Naive B cell (primary cell): ENCODE results near the gene MYO1D. TPM values are rescaled to one million over a fixed set of nuclear protein-coding genes. Genes with fewer than 3 reads are reported as not detected.

Source experiments
- ATAC-seq, 2 donors: fragments of 150-1000 bp; cut with Tn5 transposase; 2 replicates each; pipeline ENCODE4 v1.10.0; 2021; ENCODE audit warnings: low read depth in 2 of 2, mild to moderate bottlenecking in 2 of 2, moderate library complexity in 2 of 2
- DNase-seq: peaks from one replicate; pipeline ENCODE4 v3.0.0; 2022
- H3K27ac Mint-ChIP-seq, 6 donors: one replicate each; pipeline ENCODE4 v1.8.0; 2020 to 2022; ENCODE audit warnings: mild to moderate bottlenecking in 6 of 6, mixed read lengths in 6 of 6, moderate library complexity in 5 of 6, inconsistent platforms in 2 of 6
- H3K27me3 Mint-ChIP-seq, 3 donors: one replicate each; pipeline ENCODE4 v1.8.0; 2021 to 2022; ENCODE audit warnings: mixed read lengths in 3 of 3, mild to moderate bottlenecking in 1 of 3
- H3K36me3 Mint-ChIP-seq, 2 donors: one replicate each; pipeline ENCODE4 v1.8.0; 2020 to 2022; ENCODE audit warnings: mixed read lengths in 2 of 2, inconsistent platforms in 1 of 2, mild to moderate bottlenecking in 1 of 2
- H3K4me1 Mint-ChIP-seq, 3 donors: one replicate each; pipeline ENCODE4 v1.8.0; 2020 to 2022; ENCODE audit warnings: mixed read lengths in 3 of 3, inconsistent platforms in 1 of 3, mild to moderate bottlenecking in 1 of 3, moderate library complexity in 1 of 3
- H3K4me3 Mint-ChIP-seq, 8 donors: one replicate each; pipeline ENCODE4 v1.8.0; 2020 to 2022; ENCODE audit warnings: mild to moderate bottlenecking in 8 of 8, mixed read lengths in 8 of 8, moderate library complexity in 8 of 8, inconsistent platforms in 2 of 8
- H3K9me3 Mint-ChIP-seq, 7 donors: one replicate each; pipeline ENCODE4 v1.8.0; 2020 to 2022; ENCODE audit warnings: mixed read lengths in 7 of 7, mild to moderate bottlenecking in 5 of 7, inconsistent platforms in 2 of 7, moderate library complexity in 1 of 7
- polyA plus RNA-seq, 6 donors: library from polyadenylated mRNA; unstranded; fragments of 300-500 nt; fragmentation: Illumina TruSeq; gene quantifications; one replicate each; pipeline ENCODE4 v1.2.3, GENCODE V29; 2021; ENCODE audit warnings: low read depth in 6 of 6

MYO1D gene
- polyA plus RNA-seq, 6 donors from 2014 or later, result 1.9 to 3.7 (median 2.6) TPM

DNA sequence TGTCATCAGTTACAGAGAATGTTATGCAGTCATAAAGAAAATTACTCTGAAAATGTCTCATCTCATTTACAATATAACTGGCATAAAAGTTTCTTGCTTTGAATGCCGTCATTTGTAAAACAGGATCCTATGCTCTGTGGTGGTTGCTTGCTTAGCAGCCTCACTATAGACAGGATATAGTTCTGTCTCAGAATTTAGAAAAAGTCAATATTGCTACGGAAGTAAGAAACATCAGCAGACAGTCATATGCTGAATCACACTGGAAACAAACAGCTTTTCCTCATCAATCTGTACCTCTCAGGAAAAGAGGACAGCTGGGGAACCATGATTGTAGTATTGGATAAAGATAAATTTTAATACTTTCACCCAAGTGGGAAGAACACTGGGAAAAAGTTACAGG, 105.5 kb downstream of the MYO1D start:
- no peaks in the 10 kb centered on the region for H3K36me3 Mint-ChIP-seq
- H3K9me3 Mint-ChIP-seq, result no peaks in the 10 kb centered on the region
- peaks cover 0 to 6% (median 0%) of the 10 kb centered on the region in 3 donors for H3K27me3 Mint-ChIP-seq
- H3K4me3 Mint-ChIP-seq, result no peak overlapping the region
- no peak overlapping the region for H3K27ac Mint-ChIP-seq
- peaks cover 0 to 4% (median 0%) of the 10 kb centered on the region in 3 donors for H3K4me1 Mint-ChIP-seq
- ATAC-seq (no peak), DNase-seq (no peak)

- Mint-ChIP-seq H3K36me3 (no peaks in the 10 kb centered on the region), H3K4me1 (peaks cover 0 to 4% (median 0%) of the 10 kb centered on the region in 3 donors), H3K4me3 (no peak overlapping the region), H3K9me3 (no peaks in the 10 kb centered on the region), H3K27me3 (peaks cover 0 to 6% (median 0%) of the 10 kb centered on the region in 3 donors), H3K27ac (no peak overlapping the region)
- DNase-seq (no peak), ATAC-seq (no peak)
These were observed 107.1 kb downstream of the MYO1D start for GRCh38 chr17:32769846-32770245.

DNA sequence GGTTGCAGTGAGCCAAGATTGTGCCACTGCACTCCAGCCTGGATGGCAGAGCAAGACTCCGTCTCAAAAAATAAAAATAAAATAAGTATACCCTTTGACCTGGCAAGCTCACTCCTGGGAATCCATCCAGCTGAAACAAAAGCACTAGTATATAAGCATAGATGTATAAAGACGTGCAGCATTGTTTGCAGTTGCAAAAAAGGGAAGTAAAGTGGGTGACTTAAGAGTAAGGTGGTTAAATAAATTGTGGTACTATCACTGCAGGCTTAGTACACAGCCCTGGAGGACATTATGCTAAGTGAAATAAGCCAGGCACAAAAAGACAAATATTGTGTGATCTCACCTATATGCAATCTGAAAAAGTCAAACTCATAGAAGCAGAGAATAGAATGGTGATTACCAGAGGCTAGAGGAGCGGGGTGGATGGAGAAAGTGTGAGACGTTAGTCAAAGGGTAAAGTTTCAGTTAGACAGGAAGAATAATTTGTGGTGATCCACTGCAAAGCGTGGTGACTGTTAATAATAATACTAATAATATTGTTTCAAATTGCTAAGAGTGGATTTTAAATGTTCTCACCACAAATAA, 113.0 kb downstream of the MYO1D start:
- Mint-ChIP-seq H3K4me1 (no peaks in the 10 kb centered on the region), H3K27me3 (no peaks in the 10 kb centered on the region), H3K4me3 (peak overlapping the region in 1 of 8 donors; percentile 6), H3K27ac (no peak overlapping the region), H3K9me3 (no peaks in the 10 kb centered on the region), H3K36me3 (peaks cover 0 to 10% of the 10 kb centered on the region in 2 donors)
- DNase-seq (no peak), ATAC-seq (no peak)

DNA sequence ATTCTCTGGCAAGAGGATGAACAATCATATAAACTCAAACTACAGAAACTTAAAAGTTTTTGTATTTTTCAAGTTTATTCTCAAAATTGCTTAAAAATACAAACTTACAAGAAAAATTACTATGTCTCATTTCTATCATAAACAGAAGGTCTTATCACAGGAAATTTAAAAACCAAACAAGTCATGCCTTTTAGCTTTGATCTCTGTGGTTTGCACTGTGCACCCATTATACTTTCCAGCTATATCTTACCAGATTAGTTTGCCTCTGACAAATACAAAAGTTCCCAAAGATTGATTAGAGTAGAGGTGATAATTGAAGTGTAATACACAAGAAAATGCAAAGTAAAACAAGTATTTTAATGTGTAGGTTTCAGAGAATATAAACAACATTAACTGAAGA, 117.4 kb downstream of the MYO1D start:
- no peak for ATAC-seq
- no peak overlapping the region for H3K4me3 Mint-ChIP-seq
- H3K27me3 Mint-ChIP-seq, result no peaks in the 10 kb centered on the region
- peaks cover 0 to 10% of the 10 kb centered on the region in 2 donors for H3K36me3 Mint-ChIP-seq
- no peak for DNase-seq
- H3K4me1 Mint-ChIP-seq, result no peaks in the 10 kb centered on the region
- no peak overlapping the region for H3K27ac Mint-ChIP-seq
- H3K9me3 Mint-ChIP-seq, result no peaks in the 10 kb centered on the region

GRCh38 chr17:32757963-32758362, 119.0 kb downstream of the MYO1D start:
- H3K9me3 Mint-ChIP-seq, result peaks cover 0 to 2% (median 0%) of the 10 kb centered on the region in 7 donors
- H3K4me3 Mint-ChIP-seq, result no peak overlapping the region
- no peak for DNase-seq
- H3K27ac Mint-ChIP-seq, result no peak overlapping the region
- H3K27me3 Mint-ChIP-seq, result no peaks in the 10 kb centered on the region
- ATAC-seq, result no peak
- H3K36me3 Mint-ChIP-seq, result peaks cover 0 to 5% of the 10 kb centered on the region in 2 donors
- no peaks in the 10 kb centered on the region for H3K4me1 Mint-ChIP-seq

GRCh38 chr17:32756696-32757095, 120.2 kb downstream of the MYO1D start:
- Mint-ChIP-seq H3K4me3 (no peak overlapping the region), H3K27me3 (no peaks in the 10 kb centered on the region), H3K9me3 (peaks cover 0 to 5% (median 0%) of the 10 kb centered on the region in 7 donors), H3K27ac (no peak overlapping the region), H3K36me3 (peaks cover 0 to under 1% of the 10 kb centered on the region in 2 donors), H3K4me1 (no peaks in the 10 kb centered on the region)
- no peak for ATAC-seq
- DNase-seq, result no peak

- H3K27me3 Mint-ChIP-seq, result no peaks in the 10 kb centered on the region
- H3K4me1 Mint-ChIP-seq, result no peaks in the 10 kb centered on the region
- DNase-seq, result peak; percentile 38
- peak; percentile 40 to 56 for ATAC-seq
- H3K4me3 Mint-ChIP-seq, result no peak overlapping the region
- H3K27ac Mint-ChIP-seq, result no peak overlapping the region
- H3K36me3 Mint-ChIP-seq, result no peaks in the 10 kb centered on the region
- H3K9me3 Mint-ChIP-seq, result peaks cover 0 to 5% (median 0%) of the 10 kb centered on the region in 7 donors
These were observed 121.7 kb downstream of the MYO1D start for GRCh38 chr17:32755045-32755805.

- no peak overlapping the region for H3K27ac Mint-ChIP-seq
- H3K27me3 Mint-ChIP-seq, result no peaks in the 10 kb centered on the region
- no peaks in the 10 kb centered on the region for H3K36me3 Mint-ChIP-seq
- H3K4me1 Mint-ChIP-seq, result no peaks in the 10 kb centered on the region
- DNase-seq (no peak), ATAC-seq (no peak)
- H3K9me3 Mint-ChIP-seq, result peaks cover 0 to 5% (median 0%) of the 10 kb centered on the region in 7 donors
- H3K4me3 Mint-ChIP-seq, result no peak overlapping the region
These were observed 124.0 kb downstream of the MYO1D start for GRCh38 chr17:32752934-32753333.

DNA sequence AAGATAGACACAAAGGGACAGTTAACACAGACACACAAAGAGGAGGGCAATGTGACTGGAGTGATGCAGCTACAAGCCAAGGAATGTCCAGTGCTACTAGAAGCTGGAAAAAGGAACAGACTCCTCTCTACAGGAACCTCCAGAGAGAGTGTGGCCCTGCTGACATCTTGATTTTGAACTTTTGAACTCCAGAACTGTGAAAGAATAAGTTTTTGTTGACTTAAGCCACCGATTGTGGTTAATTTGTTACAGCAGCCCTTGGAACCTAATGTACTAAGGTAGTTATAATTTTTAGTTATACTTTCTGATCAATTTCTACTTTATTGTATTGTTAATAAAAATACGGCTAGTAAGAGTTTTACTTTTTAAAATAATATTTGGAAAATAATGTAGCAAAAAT, 129.1 kb downstream of the MYO1D start:
- Mint-ChIP-seq H3K9me3 (peaks cover 0 to 2% (median 0%) of the 10 kb centered on the region in 7 donors), H3K4me3 (no peak overlapping the region), H3K4me1 (peaks cover 5 to 9% (median 5%) of the 10 kb centered on the region in 3 donors), H3K27me3 (no peaks in the 10 kb centered on the region), H3K27ac (no peak overlapping the region), H3K36me3 (peaks cover 0 to 4% of the 10 kb centered on the region in 2 donors)
- DNase-seq, result no peak
- ATAC-seq, result no peak

GRCh38 chr17:32746698-32747097, 130.2 kb downstream of the MYO1D start:
- no peaks in the 10 kb centered on the region for H3K27me3 Mint-ChIP-seq
- DNase-seq, result no peak
- H3K4me3 Mint-ChIP-seq, result no peak overlapping the region
- H3K27ac Mint-ChIP-seq, result no peak overlapping the region
- ATAC-seq, result no peak
- H3K4me1 Mint-ChIP-seq, result peaks cover 9 to 12% (median 11%) of the 10 kb centered on the region in 3 donors
- H3K9me3 Mint-ChIP-seq, result no peaks in the 10 kb centered on the region
- peaks cover 0 to 4% of the 10 kb centered on the region in 2 donors for H3K36me3 Mint-ChIP-seq

- peaks cover 9 to 12% (median 11%) of the 10 kb centered on the region in 3 donors for H3K4me1 Mint-ChIP-seq
- no peaks in the 10 kb centered on the region for H3K9me3 Mint-ChIP-seq
- ATAC-seq (no peak), DNase-seq (no peak)
- H3K4me3 Mint-ChIP-seq, result no peak overlapping the region
- H3K36me3 Mint-ChIP-seq, result peaks cover 0 to 4% of the 10 kb centered on the region in 2 donors
- no peaks in the 10 kb centered on the region for H3K27me3 Mint-ChIP-seq
- H3K27ac Mint-ChIP-seq, result no peak overlapping the region
These were observed 130.6 kb downstream of the MYO1D start for GRCh38 chr17:32746280-32746679.

GRCh38 chr17:32742681-32743538, 134.0 kb downstream of the MYO1D start:
- Mint-ChIP-seq H3K4me3 (no peak overlapping the region), H3K27ac (peak overlapping the region in 3 of 6 donors; percentile 7 to 41 (median 27)), H3K4me1 (peaks cover 9 to 12% (median 11%) of the 10 kb centered on the region in 3 donors), H3K27me3 (no peaks in the 10 kb centered on the region), H3K9me3 (no peaks in the 10 kb centered on the region), H3K36me3 (peaks cover 0 to 4% of the 10 kb centered on the region in 2 donors)
- DNase-seq (no peak), ATAC-seq (no peak)

GRCh38 chr17:32741381-32741780, 135.5 kb downstream of the MYO1D start:
- H3K4me3 Mint-ChIP-seq, result no peak overlapping the region
- H3K9me3 Mint-ChIP-seq, result no peaks in the 10 kb centered on the region
- H3K4me1 Mint-ChIP-seq, result peaks cover 9 to 12% (median 11%) of the 10 kb centered on the region in 3 donors
- H3K36me3 Mint-ChIP-seq, result peaks cover 0 to 5% of the 10 kb centered on the region in 2 donors
- no peaks in the 10 kb centered on the region for H3K27me3 Mint-ChIP-seq
- DNase-seq, result no peak
- ATAC-seq, result no peak
- no peak overlapping the region for H3K27ac Mint-ChIP-seq
